Renal pelvis (tissue), 12 donors: ENCODE data around the gene ZNF675. TPM values are rescaled to one million over a fixed set of nuclear protein-coding genes. Genes with fewer than 3 reads are reported as not detected.
A peak's percentile ranks its signal among the peaks of the same experiment; 100 is the strongest.
"Not testable (repeated sequence)": the region's sequence is repeated elsewhere in the genome, so short reads cannot be mapped to it uniquely, and the experiment has no call there.

Experiments
- DNase-seq: peaks from one replicate; pipeline ENCODE4 v3.0.0-alpha.2; 2013
- long read RNA-seq, 16 experiments: transcript quantifications; one replicate each; lab custom pipeline, GENCODE V29; 2026
- polyA plus RNA-seq, 3 donors: library from polyadenylated mRNA; unstranded; fragments of 120-200 nt; gene quantifications; one replicate each; pipeline ENCODE4 v1.2.1, GENCODE V29; 2013; ENCODE audit not compliant: insufficient read length in 3 of 3

ZNF675 gene
- polyA plus RNA-seq = 10 to 100 TPM; 14.1 to 20.1 (median 18.6) TPM
- long read RNA-seq, donor 1, full-length matches to known transcripts = 4 of 3,149 reads
- long read RNA-seq, donor 1, partial matches to known transcripts = 3,145 of 3,149 reads
- long read RNA-seq, donor 1, other reads (novel, unspliced or antisense) = 0 of 3,149 reads
- long read RNA-seq, donor 2, full-length matches to known transcripts = 6 of 6 reads
- long read RNA-seq, donor 2, partial matches to known transcripts = 0 of 6 reads
- long read RNA-seq, donor 2, other reads (novel, unspliced or antisense) = 0 of 6 reads
- long read RNA-seq, donor 3, full-length matches to known transcripts = 6 of 2,349 reads
- long read RNA-seq, donor 3, partial matches to known transcripts = 2,343 of 2,349 reads
- long read RNA-seq, donor 3, other reads (novel, unspliced or antisense) = 0 of 2,349 reads
- long read RNA-seq, donor 4, full-length matches to known transcripts = 7 of 2,060 reads
- long read RNA-seq, donor 4, partial matches to known transcripts = 2,053 of 2,060 reads
- long read RNA-seq, donor 4, other reads (novel, unspliced or antisense) = 0 of 2,060 reads
- long read RNA-seq, donor 5, full-length matches to known transcripts = 8 of 19 reads
- long read RNA-seq, donor 5, partial matches to known transcripts = 11 of 19 reads
- long read RNA-seq, donor 5, other reads (novel, unspliced or antisense) = 0 of 19 reads
- long read RNA-seq, donor 6, full-length matches to known transcripts = 7 of 2,436 reads
- long read RNA-seq, donor 6, partial matches to known transcripts = 2,429 of 2,436 reads
- long read RNA-seq, donor 6, other reads (novel, unspliced or antisense) = 0 of 2,436 reads
- long read RNA-seq, donor 7, transcript ZNF675-201 (4 exons, 2,301 nt) = major isoform, 9 of 9 reads
- long read RNA-seq, donor 7, partial matches to known transcripts = 0 of 9 reads
- long read RNA-seq, donor 7, other reads (novel, unspliced or antisense) = 0 of 9 reads
- long read RNA-seq, donor 8, full-length matches to known transcripts = 2 of 2 reads
- long read RNA-seq, donor 8, partial matches to known transcripts = 0 of 2 reads
- long read RNA-seq, donor 8, other reads (novel, unspliced or antisense) = 0 of 2 reads
- long read RNA-seq, donor 9, full-length matches to known transcripts = 7 of 58 reads
- long read RNA-seq, donor 9, partial matches to known transcripts = 51 of 58 reads
- long read RNA-seq, donor 9, other reads (novel, unspliced or antisense) = 0 of 58 reads
- long read RNA-seq, donor 10, full-length matches to known transcripts = 10 of 10 reads
- long read RNA-seq, donor 10, partial matches to known transcripts = 0 of 10 reads
- long read RNA-seq, donor 10, other reads (novel, unspliced or antisense) = 0 of 10 reads
- long read RNA-seq, donor 11, full-length matches to known transcripts = 8 of 8 reads
- long read RNA-seq, donor 11, partial matches to known transcripts = 0 of 8 reads
- long read RNA-seq, donor 11, other reads (novel, unspliced or antisense) = 0 of 8 reads
- long read RNA-seq, donor 12, full-length matches to known transcripts = 10 of 10 reads
- long read RNA-seq, donor 12, partial matches to known transcripts = 0 of 10 reads
- long read RNA-seq, donor 12, other reads (novel, unspliced or antisense) = 0 of 10 reads
- long read RNA-seq, donor 13, full-length matches to known transcripts = 12 of 43 reads
- long read RNA-seq, donor 13, partial matches to known transcripts = 31 of 43 reads
- long read RNA-seq, donor 13, other reads (novel, unspliced or antisense) = 0 of 43 reads
- long read RNA-seq, donor 14 = 0 reads
- long read RNA-seq, donor 15 = 0 reads
- long read RNA-seq, donor 16, full-length matches to known transcripts = 9 of 63 reads
- long read RNA-seq, donor 16, partial matches to known transcripts = 54 of 63 reads
- long read RNA-seq, donor 16, other reads (novel, unspliced or antisense) = 0 of 63 reads

GRCh38 chr19:23686621-23687423 is at the start of gene ZNF675:
TSS of gene ZNF675 (minus strand) at chr19:23687212. CDS start at chr19:23687033, 179 bp downstream.
- peak; percentile 92 for DNase-seq

GRCh38 chr19:23730729-23731465 is 43.9 kb upstream of the ZNF675 start:
- DNase-seq = not testable (repeated sequence)

- not testable (repeated sequence) for DNase-seq
Measured at GRCh38 chr19:23724161-23724560, 37.1 kb upstream of the ZNF675 start.

- DNase-seq = no peak
Measured at GRCh38 chr19:23718802-23719201, 31.8 kb upstream of the ZNF675 start.

- DNase-seq = no peak
Measured at GRCh38 chr19:23716792-23717191, 29.8 kb upstream of the ZNF675 start.

GRCh38 chr19:23709347-23709746 is 22.3 kb upstream of the ZNF675 start:
- no peak for DNase-seq

- no peak for DNase-seq
Measured at GRCh38 chr19:23706657-23707056, 19.6 kb upstream of the ZNF675 start.

- no peak for DNase-seq
Measured at GRCh38 chr19:23699521-23699860, 12.5 kb upstream of the ZNF675 start.

GRCh38 chr19:23698711-23699520 is 11.9 kb upstream of the ZNF675 start:
- DNase-seq = no peak

- not testable (repeated sequence) for DNase-seq
Measured at GRCh38 chr19:23692937-23693336, 5.9 kb upstream of the ZNF675 start.

GRCh38 chr19:23673132-23673531 is 13.9 kb downstream of the ZNF675 start:
- DNase-seq = no peak

GRCh38 chr19:23668606-23669005 is 18.4 kb downstream of the ZNF675 start:
- not testable (repeated sequence) for DNase-seq

GRCh38 chr19:23665651-23666410 is 21.2 kb downstream of the ZNF675 start:
- no peak for DNase-seq

GRCh38 chr19:23649817-23650216 is 37.2 kb downstream of the ZNF675 start:
- not testable (repeated sequence) for DNase-seq
